Medulla oblongata (tissue), 1 donor: ENCODE data around the gene RAP1B.

Experiments used
- DNase-seq: peaks from one replicate; pipeline ENCODE4 v3.0.0-alpha.2; 2015; ENCODE audit errors: extremely low spot score

The RAP1B gene

GRCh38 chr12:68611806-68612160 lies 1.1 kb downstream of the RAP1B start:
- no peak for DNase-seq

DNA sequence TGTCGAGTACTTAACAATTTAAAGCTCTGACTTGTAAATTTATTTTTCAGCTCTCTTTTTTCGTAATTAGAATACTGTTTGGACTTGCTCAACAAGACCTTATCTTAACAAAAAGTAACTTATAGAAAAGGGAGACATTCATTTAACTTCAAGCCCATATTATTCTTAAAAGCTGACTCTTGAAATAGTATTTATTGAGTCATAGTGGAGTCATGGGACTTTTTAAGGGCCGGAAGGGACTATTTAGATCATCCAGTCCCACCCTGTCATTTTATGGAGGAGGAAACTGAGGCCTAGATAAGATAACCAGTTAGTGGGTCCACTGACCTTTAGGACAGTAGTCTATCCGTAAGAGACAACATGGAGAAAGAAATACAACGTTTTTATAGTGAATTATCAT lies 1.5 kb downstream of the RAP1B start:
- no peak for DNase-seq

GRCh38 chr12:68612697-68613096 lies 2.0 kb downstream of the RAP1B start:
- no peak for DNase-seq

DNA sequence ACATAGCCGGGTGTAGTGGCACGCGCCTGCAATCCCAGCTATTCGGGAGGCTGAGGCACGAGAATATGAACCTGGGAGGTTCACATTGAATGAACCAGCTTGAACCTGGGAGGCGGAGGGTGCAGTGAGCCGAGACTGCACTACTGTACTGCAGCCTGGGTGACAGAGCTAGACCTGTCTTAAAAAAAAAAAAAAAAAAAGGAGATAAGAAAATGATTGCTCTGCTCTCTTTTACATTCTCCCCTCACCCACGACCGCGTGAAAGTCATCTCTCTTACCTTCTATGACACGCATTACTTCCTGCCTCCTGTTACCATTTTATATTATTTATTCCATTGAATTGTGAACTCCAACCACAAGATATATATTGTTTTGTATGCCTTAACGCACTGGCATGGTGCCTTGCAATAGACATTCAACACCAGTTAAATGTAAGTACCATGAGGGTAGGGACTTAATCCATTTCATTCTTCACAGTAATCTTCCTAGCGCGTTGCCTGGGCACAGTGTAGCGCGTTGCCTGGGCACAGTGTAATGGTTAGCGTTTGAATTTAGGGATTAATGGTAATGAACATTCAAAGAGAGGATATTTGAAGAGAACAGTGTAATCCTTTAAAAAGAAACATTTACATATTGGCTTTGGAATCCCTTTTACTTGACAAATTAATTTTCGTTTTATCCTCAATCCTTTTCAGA lies 2.7 kb downstream of the RAP1B start:
- DNase-seq, result no peak

DNA sequence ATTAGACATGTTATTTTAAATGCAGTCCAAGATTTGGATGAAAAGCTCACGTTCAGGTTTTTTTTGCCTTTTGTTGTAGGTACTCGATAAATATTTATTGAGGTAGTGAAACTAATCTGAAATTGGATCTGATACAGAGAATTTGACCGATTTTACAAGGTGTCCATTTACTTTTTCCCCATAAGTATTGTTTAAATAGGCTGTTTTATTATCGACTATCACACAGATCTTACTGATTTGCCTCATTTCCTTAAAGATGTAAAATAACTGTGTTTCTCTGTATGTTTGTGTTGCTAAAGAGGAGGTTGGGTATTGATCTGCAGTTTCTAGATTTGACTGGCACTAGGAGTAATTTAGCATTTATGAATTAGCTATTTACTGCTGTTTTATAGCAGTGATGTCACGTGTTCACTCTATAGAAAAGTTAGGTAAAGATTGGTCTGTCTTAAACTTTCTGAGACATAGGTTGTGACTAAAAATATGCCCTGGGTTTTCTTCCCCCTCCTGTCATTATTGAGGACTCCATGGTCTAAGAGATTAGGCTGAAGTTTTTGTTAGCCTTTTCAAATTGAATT lies 3.5 kb downstream of the RAP1B start:
- no peak for DNase-seq

DNA sequence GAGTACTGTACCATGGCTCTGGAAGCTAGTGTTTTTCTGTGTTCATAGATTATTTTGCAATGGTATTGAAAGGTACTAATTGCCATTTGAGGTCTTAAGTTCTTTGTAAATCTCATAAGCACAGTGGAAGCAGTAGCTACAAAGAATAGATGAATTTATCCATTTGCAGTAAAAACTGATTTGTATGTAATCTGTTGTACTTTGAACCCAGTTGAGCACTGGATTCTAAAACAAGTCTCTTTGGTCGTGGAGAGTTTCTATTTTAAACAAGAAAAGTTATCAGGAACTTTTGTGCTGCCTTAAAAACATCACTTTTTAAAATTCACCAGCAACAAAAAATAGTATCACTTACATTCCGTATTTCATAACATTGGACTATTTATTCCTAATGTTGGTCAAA lies 4.1 kb downstream of the RAP1B start:
- DNase-seq, result no peak

DNA sequence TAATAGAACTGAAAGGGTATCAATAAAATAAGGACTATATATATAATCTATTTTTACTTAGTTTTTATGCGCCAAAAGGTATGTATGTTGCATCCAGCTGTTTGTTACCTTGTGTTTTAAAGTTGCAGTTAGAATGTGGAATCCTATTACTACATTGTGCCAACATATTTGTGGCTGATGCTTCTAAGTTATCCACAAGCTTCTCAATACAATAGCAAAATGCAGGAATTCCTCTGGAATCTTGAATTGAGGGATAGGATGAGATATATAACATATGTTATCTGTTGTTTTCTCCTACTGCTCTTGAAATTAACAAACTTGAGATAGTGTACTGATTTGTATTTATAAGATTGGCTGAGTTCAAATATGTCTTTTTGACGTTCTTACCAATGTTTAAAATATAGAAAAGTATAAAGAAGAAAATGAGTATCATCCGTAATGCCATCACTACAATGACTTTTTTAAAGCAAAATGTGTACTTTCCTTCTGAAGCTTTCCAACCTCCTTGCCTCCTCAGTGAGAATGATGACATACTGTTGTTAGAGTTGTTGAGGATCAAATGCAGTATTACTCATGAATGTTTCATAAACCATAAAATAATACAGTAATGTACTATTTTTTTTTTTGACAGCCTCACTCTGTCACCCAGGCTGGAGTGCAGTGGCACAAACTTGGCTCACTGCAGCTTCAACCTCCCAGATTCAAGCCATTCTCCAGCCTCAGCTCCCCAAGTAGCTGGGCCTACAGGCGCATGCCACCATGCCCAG lies 6.6 kb downstream of the RAP1B start:
- DNase-seq, result no peak

DNA sequence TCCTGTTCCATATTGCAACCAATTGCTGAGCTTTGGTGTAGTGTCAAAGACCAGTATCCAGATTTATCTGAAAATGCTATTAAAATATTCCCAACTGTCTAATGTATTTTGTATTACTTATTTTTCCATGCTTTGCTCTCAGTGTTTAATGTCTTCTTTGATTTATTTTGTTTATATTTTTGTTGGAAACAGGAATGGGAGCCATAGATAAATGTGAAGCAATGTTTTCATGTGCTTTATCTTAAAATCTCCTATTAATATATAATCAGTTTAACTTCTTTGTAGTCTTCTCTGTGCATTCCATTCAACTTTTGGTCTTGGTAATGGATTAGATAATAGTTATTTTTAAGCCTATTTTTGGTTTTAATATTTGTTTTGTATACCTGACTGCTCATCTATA lies 8.8 kb downstream of the RAP1B start:
- DNase-seq, result no peak

DNA sequence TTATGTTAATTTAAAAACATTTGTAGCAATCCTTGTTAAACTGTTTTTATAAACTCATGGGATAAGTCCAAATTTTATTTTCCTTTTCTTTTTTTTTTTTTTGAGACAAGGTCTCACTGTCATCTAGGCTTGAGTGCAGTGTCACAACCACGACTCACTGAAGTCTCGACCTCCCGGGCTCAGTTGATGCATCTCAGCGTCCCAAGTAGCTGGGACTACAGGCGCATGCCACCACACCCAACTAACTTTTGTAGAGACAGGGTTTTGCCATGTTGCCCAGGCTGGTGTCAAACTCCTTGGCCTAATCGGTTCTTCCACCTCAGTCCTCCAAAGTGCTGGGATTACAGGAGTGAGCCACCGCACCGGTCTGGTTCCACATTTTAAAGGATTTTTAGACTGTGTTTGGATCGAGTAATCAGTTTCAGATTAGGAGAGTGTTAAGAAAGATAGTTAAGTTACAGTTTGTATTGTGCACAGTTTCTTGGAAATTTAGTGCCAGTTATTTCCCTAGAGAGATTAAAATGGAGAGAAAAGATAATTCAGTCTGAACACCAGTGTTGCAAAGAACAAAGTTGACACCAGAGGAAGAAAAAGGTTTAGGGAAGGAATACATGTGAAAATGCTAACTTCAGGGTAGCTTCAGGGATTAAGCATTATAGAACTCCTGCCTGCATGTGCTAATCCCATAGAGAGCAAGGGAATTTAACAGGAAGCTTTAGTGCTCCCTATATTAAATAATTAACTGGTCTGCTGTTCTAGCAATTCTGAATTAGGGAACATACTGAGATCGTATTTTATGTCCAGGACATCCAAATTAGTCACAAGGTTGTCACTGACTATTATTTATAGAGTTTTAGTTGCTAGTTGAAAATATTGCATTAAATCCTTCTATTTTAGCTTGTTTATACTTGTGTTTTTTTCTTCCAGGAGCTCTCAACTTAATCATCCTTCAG lies 10.1 kb downstream of the RAP1B start:
- DNase-seq, result no peak

- DNase-seq, result no peak
Measured at GRCh38 chr12:68621472-68622081, 10.9 kb downstream of the RAP1B start.

DNA sequence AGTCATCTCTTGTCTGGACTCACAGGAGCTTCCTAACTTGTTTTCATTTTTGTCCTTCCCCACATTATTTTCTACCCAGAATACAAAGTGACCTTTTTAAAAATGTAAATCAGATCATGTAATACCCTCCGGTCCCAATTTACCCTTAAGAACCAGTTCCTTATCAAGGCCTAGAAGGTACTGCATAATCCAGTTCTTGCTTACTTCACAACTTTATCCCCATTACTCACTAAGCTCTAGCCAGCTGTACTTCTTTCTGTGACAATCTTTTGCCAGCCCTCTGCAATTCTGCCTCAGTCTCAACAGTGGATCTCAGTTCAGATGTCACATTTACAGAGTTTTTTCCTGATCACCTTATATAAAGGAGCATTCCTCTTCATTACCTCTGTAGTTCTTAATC lies 11.6 kb downstream of the RAP1B start:
- DNase-seq, result no peak

DNA sequence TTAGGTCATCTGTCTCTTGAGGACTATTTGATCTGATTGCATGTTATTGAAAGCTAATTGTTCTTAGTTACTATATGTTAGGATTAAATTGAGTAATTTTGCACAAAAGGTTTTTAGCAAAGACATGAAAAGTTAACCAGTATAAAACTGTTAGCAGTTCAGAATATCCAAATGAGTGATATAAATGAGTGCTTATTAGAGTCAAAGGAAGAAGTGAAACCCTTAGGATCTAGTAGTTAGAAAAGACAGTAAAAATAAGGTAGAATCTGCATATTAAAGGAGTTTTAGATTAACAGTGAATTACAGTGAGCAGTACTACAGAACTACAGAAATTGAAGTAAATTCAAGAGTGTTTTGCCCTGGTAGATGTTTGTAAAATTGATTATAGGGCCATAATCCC lies 12.4 kb downstream of the RAP1B start:
- DNase-seq, result no peak

DNA sequence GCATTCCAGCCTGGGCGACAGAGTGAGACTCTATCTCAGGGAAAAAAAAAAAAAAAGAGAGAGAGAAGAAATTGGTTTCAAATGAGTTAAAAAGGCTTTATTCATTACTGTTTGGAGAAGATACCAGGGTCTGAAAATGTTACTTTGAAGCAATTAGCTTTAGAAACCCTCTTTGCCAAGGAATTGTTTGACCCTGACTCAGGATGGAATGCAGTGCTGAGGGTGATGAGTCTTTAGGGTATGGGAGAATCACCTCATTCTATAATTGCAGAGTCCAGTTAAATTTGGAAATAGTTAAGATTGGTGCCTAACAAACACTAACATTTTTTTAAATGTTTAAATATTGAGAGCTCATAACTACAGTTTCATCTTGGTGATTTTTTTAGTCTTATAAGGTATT lies 13.3 kb downstream of the RAP1B start:
- DNase-seq, result no peak

GRCh38 chr12:68624933-68625332 lies 14.2 kb downstream of the RAP1B start:
- DNase-seq, result no peak

DNA sequence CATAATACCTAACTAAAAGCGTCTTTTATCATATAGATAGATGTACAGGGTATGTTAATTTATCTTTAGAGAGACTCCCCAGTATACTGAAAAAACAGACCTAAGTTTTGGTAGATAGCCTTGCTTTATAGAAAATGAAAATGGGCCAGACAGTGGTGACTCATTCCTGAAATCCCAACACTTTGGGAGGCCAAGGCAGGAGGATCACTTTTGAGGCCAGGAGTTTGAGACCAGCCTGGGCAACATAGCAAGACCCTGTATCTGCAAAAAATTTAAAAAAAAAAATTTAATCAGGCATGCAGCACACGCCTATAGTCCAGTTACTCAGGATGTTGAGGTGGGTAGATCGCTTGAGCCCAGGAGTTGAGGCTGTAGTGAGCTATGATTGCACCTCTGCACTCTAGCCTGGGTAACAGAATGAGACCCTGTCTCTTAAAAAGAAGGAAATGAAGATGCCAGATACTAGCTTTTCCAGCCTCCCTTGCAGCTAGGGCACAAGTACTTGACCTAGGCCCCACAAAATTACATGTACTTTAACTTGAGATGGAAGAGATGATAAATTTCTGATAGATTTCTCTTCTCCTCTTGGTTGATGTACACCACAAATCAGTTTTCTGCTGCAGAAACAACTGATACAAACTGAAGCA lies 17.1 kb downstream of the RAP1B start:
- no peak for DNase-seq

GRCh38 chr12:68628698-68629097 lies 18.0 kb downstream of the RAP1B start:
- no peak for DNase-seq

- no peak for DNase-seq
Measured at GRCh38 chr12:68630050-68630449, 19.4 kb downstream of the RAP1B start.

DNA sequence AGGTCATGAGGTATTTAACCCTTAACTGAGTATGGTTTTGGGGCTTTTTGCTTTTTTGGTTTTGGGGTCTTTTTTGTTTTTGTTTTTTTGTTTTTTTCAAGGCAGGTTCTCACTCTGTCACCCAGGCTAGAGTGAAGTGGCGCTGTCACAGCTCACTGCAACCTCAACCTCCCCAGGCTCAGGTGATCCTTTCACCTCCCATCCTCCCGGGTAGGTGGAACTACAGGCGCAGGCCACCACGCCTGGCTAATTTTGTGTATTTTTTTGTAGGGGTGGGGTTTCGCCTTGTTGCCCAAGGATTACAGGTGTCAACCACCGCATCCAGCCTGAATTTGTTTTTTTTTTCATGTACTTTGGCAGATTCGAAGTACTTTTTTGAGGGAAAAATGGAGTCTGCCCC lies 19.9 kb downstream of the RAP1B start:
- no peak for DNase-seq

DNA sequence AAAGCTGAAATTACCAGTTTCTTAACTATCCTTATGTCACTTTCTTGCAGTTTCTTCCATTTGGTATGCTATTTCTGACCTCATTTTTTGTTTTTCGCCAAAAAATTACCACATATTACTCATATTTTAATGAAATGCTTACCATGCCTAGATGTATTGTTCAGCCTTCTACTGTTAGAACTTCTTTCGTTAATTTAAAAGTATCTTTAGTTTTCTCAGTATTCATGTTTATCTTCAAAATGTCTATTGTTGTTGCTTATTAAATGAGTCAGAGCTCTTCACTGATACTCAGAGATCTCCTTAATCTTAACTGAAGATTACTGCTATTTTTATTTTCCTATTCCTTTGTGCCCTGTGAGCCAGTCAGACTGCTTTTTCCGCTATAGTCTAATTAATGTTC lies 20.5 kb downstream of the RAP1B start:
- DNase-seq, result no peak

- DNase-seq, result no peak
Measured at GRCh38 chr12:68632486-68632885, 21.8 kb downstream of the RAP1B start.
